RKO (cell line): ENCODE results near the gene PDCD1LG2.
"Not testable (repeated sequence)": the region's sequence is repeated elsewhere in the genome, so short reads cannot be mapped to it uniquely, and the experiment has no call there.

Source experiments
- DNase-seq: peaks from one replicate; pipeline ENCODE4 v3.0.0-alpha.2; 2016; ENCODE audit warnings: low spot score

Gene PDCD1LG2

GRCh38 chr9:5566054-5566618 lies 55.8 kb downstream of the PDCD1LG2 start:
- DNase-seq = no peak

- DNase-seq = no peak
These were observed 58.5 kb downstream of the PDCD1LG2 start for GRCh38 chr9:5568868-5569267.

GRCh38 chr9:5569409-5569808 lies 59.1 kb downstream of the PDCD1LG2 start:
- no peak for DNase-seq

- no peak for DNase-seq
These were observed 59.6 kb downstream of the PDCD1LG2 start for GRCh38 chr9:5569891-5570290.

GRCh38 chr9:5571629-5572232 lies 61.4 kb downstream of the PDCD1LG2 start:
- DNase-seq = no peak

GRCh38 chr9:5574097-5574496 lies 63.8 kb downstream of the PDCD1LG2 start:
- no peak for DNase-seq

GRCh38 chr9:5575000-5575399 lies 64.7 kb downstream of the PDCD1LG2 start:
- DNase-seq = no peak

GRCh38 chr9:5577225-5577624 lies 66.9 kb downstream of the PDCD1LG2 start:
- no peak for DNase-seq

- no peak for DNase-seq
These were observed 67.8 kb downstream of the PDCD1LG2 start for GRCh38 chr9:5578018-5578697.

GRCh38 chr9:5578698-5579085 lies 68.4 kb downstream of the PDCD1LG2 start:
- no peak for DNase-seq

GRCh38 chr9:5579881-5580280 lies 69.5 kb downstream of the PDCD1LG2 start:
- no peak for DNase-seq

GRCh38 chr9:5580650-5581049 lies 70.3 kb downstream of the PDCD1LG2 start:
- DNase-seq = no peak

- not testable (repeated sequence) for DNase-seq
These were observed 71.4 kb downstream of the PDCD1LG2 start for GRCh38 chr9:5581706-5582105.

GRCh38 chr9:5582835-5583195 lies 72.5 kb downstream of the PDCD1LG2 start:
- DNase-seq = peak; percentile 29

GRCh38 chr9:5586391-5586802 lies 76.1 kb downstream of the PDCD1LG2 start:
- DNase-seq = no peak

GRCh38 chr9:5587024-5587423 lies 76.7 kb downstream of the PDCD1LG2 start:
- peak; percentile 86 for DNase-seq

- no peak for DNase-seq
These were observed 81.9 kb downstream of the PDCD1LG2 start for GRCh38 chr9:5592231-5592630.

GRCh38 chr9:5592904-5593303 lies 82.6 kb downstream of the PDCD1LG2 start:
- no peak for DNase-seq

GRCh38 chr9:5593904-5594303 lies 83.6 kb downstream of the PDCD1LG2 start:
- DNase-seq = no peak

GRCh38 chr9:5596173-5596572 lies 85.8 kb downstream of the PDCD1LG2 start:
- DNase-seq = no peak

GRCh38 chr9:5608298-5609225 lies 98.2 kb downstream of the PDCD1LG2 start:
- peak; percentile 51 for DNase-seq

- DNase-seq = no peak
These were observed 98.9 kb downstream of the PDCD1LG2 start for GRCh38 chr9:5609226-5609596.

GRCh38 chr9:5610491-5610890 lies 100.2 kb downstream of the PDCD1LG2 start:
- no peak for DNase-seq
